Vagina (tissue), 2 donors: ENCODE data around the gene REG3G. TPM values are rescaled to one million over a fixed set of nuclear protein-coding genes. Genes with fewer than 3 reads are reported as not detected.

Experiments
- DNase-seq, 2 donors: peaks; one replicate each; pipeline ENCODE4 v3.0.0-alpha.2; 2017; ENCODE audit errors: extremely low spot score in 2 of 2
- H3K27ac ChIP-seq: fragments of 200-600 bp; sonication (generic); one replicate; pipeline ENCODE4 v1.5.1; 2019
- H3K27me3 ChIP-seq: fragments of 200-600 bp; sonication (generic); one replicate; pipeline ENCODE4 v1.5.1; 2019
- H3K36me3 ChIP-seq, 2 donors: fragments of 200-600 bp; sonication (generic); one replicate each; pipeline ENCODE4 v1.5.1; 2017 to 2019
- H3K4me1 ChIP-seq: fragments of 200-600 bp; sonication (generic); one replicate; pipeline ENCODE4 v1.5.1; 2019
- H3K4me3 ChIP-seq, 2 donors: fragments of 200-600 bp; sonication (generic); 1 replicate in 1 of 2; 2 replicates in 1 of 2; pipeline ENCODE4 v1.5.1; 2016 to 2019
- H3K9me3 ChIP-seq: fragments of 200-600 bp; sonication (generic); one replicate; pipeline ENCODE4 v1.5.1; 2019
- CTCF ChIP-seq, 3 experiments: fragments of 450-650 bp in 2 of 3; fragments of 200-600 bp in 1 of 3; sonication (generic) in 1 of 3; IDR thresholded peaks; one replicate each; pipeline ENCODE4 v1.5.1; 2017 to 2019; ENCODE audit warnings: antibody characterized with exemption in 3 of 3, mild to moderate bottlenecking in 2 of 3, moderate library complexity in 2 of 3
- POLR2A ChIP-seq, 2 donors: fragments of 450-650 bp; IDR thresholded peaks; one replicate each; pipeline ENCODE4 v1.6.1; 2017; ENCODE audit warnings: antibody characterized with exemption in 2 of 2, mild to moderate bottlenecking in 2 of 2, moderate library complexity in 2 of 2
- POLR2AphosphoS5 ChIP-seq, 2 donors: sonication (generic); formaldehyde crosslinking; IDR thresholded peaks; one replicate each; pipeline ENCODE4 v1.9.0; 2017; ENCODE audit warnings: antibody characterized with exemption in 2 of 2, mild to moderate bottlenecking in 2 of 2, low read depth in 1 of 2; ENCODE audit not compliant: insufficient read depth in 1 of 2
- intact Hi-C: fragments of 100-400 bp; cut with DNase I; formaldehyde crosslinking; loops from one replicate; pipeline ENCODE4 v1.15.1; 2023
- total RNA-seq: library from RNA; depleted of rRNA; stranded (reverse); fragments of >200 nt; gene quantifications from one replicate; pipeline ENCODE4 v1.2.3, GENCODE V29; 2016

The REG3G gene
- total RNA-seq, 1 donor from 2014 or later = not detected

DNA sequence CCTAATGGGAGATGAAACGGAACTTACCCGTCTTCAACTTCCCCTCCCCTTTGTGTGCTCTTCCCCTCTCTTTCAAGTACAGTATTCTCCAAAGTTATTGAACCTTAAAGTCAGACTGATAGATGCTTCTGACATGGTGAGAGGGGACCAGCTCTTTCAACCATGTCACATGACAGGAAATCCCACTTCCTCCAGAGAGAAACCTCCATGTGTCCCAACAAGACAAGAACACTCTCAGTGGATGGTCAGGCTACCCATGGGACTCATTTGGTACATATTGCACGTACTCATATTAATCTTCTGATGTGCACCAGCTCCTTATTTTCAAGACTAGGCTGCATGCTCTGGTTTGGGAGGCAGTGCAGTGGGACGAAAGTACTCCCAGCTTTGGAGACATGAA, 44.6 kb upstream of the REG3G start:
- Histone ChIP-seq H3K4me1 (no peaks in the 10 kb centered on the region), H3K27ac (no peak overlapping the region), H3K9me3 (no peaks in the 10 kb centered on the region), H3K36me3 (no peaks in the 10 kb centered on the region), H3K4me3 (no peak overlapping the region), H3K27me3 (no peaks in the 10 kb centered on the region)
- TF ChIP-seq POLR2A (IDR thresholded peaks at IDR 0.05) = no peak
- no peak for TF ChIP-seq CTCF (IDR thresholded peaks at IDR 0.05)
- no peak for TF ChIP-seq POLR2AphosphoS5 (IDR thresholded peaks at IDR 0.05; ENCODE audit: insufficient read depth in 1 of 2, low read depth in 1 of 2)
- intact Hi-C loops = no loop called here
- DNase-seq = no peak

DNA sequence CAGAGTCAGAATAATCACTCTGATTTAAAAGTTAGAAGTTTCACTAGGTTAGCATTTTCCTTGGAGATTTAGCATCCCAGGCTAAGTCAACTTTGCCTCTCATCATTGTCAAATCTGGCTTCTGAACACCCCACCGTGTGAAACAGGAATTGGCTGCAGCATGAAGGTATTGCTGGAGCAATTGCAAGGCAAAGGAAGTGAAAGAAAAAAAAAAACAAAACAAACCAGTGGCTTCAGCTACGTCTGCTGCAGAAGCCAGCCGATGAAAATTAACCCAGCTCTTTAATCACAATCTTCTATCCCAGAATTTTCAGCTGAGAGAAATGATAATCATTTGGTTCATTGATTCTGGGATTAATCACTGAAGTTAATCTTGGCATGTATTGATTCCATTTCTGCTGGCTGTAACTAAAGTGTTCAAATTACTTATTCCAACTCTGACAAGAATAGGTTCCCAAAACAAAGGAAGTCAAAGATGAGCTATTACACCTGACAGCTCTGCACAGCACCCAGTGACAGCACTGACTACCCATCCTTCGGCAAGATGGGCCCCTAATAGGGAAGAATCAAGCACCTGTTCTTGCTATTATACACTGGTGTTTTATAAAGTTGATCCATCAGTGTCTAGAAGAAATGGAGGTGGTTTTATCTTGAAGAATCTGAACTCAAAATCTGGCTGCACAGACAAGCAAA, 42.7 kb upstream of the REG3G start:
- TF ChIP-seq POLR2AphosphoS5 (IDR thresholded peaks at IDR 0.05; ENCODE audit: insufficient read depth in 1 of 2, low read depth in 1 of 2) = no peak
- no peak for TF ChIP-seq CTCF (IDR thresholded peaks at IDR 0.05)
- TF ChIP-seq POLR2A (IDR thresholded peaks at IDR 0.05) = no peak
- H3K4me1 ChIP-seq = no peaks in the 10 kb centered on the region
- no peaks in the 10 kb centered on the region for H3K36me3 ChIP-seq
- H3K9me3 ChIP-seq = no peaks in the 10 kb centered on the region
- H3K27ac ChIP-seq = no peak overlapping the region
- H3K4me3 ChIP-seq = no peak overlapping the region
- no peaks in the 10 kb centered on the region for H3K27me3 ChIP-seq
- DNase-seq = no peak
- intact Hi-C loops = no loop called here

DNA sequence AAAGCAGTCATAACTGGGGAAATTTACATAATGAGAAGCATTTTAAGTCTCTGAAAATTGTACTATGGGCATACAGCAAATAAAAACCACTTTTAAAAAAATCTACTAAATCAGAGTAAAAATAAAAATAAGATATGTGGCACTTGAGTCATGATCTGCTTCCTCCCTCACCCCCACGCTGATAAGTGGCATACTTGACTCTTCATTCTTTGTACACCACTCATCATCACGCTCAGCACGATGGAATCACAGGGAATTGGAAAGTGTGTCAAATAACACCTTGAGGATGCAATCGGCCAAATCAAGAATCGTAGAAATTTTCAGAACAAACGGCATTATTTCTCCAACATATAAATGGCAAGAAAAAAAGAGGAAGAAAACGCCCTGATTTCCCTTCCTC, 41.1 kb upstream of the REG3G start:
- no peaks in the 10 kb centered on the region for H3K4me1 ChIP-seq
- no peak for TF ChIP-seq CTCF (IDR thresholded peaks at IDR 0.05)
- TF ChIP-seq POLR2A (IDR thresholded peaks at IDR 0.05) = no peak
- TF ChIP-seq POLR2AphosphoS5 (IDR thresholded peaks at IDR 0.05; ENCODE audit: insufficient read depth in 1 of 2, low read depth in 1 of 2) = no peak
- intact Hi-C loops = no loop called here
- no peak for DNase-seq
- H3K4me3 ChIP-seq = no peak overlapping the region
- no peak overlapping the region for H3K27ac ChIP-seq
- no peaks in the 10 kb centered on the region for H3K27me3 ChIP-seq
- H3K9me3 ChIP-seq = no peaks in the 10 kb centered on the region
- H3K36me3 ChIP-seq = no peaks in the 10 kb centered on the region

DNA sequence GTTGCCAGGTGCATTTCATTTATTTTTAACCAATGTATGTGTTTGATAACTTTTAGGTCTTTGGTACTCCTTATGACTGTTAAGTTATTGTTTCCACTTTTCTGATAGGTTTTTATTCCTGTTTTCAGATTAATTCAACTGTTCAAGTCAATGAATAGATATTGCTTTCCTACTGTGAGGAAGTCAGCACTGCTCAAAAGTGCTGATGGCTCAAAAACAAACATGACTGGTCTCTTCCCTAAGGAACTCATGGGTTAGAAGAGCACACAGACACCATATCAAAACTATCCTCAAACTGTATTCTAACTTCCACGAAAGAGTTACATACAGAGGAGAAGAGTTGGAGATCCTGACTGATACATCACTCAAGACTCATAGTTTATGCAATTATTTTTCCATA, 39.9 kb upstream of the REG3G start:
- no peak for DNase-seq
- intact Hi-C loops = no loop called here
- no peaks in the 10 kb centered on the region for H3K4me1 ChIP-seq
- no peaks in the 10 kb centered on the region for H3K9me3 ChIP-seq
- no peak overlapping the region for H3K4me3 ChIP-seq
- no peak overlapping the region for H3K27ac ChIP-seq
- no peaks in the 10 kb centered on the region for H3K27me3 ChIP-seq
- TF ChIP-seq CTCF (IDR thresholded peaks at IDR 0.05) (no peak), POLR2AphosphoS5 (IDR thresholded peaks at IDR 0.05; ENCODE audit: insufficient read depth in 1 of 2, low read depth in 1 of 2) (no peak), POLR2A (IDR thresholded peaks at IDR 0.05) (no peak)
- no peaks in the 10 kb centered on the region for H3K36me3 ChIP-seq

- Histone ChIP-seq H3K27ac (no peak overlapping the region), H3K4me1 (no peaks in the 10 kb centered on the region), H3K36me3 (no peaks in the 10 kb centered on the region), H3K4me3 (no peak overlapping the region), H3K27me3 (peaks cover 7% of the 10 kb centered on the region), H3K9me3 (no peaks in the 10 kb centered on the region)
- DNase-seq = no peak
- intact Hi-C loops = no loop called here
- TF ChIP-seq POLR2AphosphoS5 (IDR thresholded peaks at IDR 0.05; ENCODE audit: insufficient read depth in 1 of 2, low read depth in 1 of 2) = no peak
- TF ChIP-seq CTCF (IDR thresholded peaks at IDR 0.05) = no peak
- TF ChIP-seq POLR2A (IDR thresholded peaks at IDR 0.05) = no peak
Observed at GRCh38 chr2:78989051-78989450, 36.5 kb upstream of the REG3G start.
